ENCODE data around the gene PALM.
"Not testable (repeated sequence)": the region's sequence is repeated elsewhere in the genome, so short reads cannot be mapped to it uniquely, and the experiment has no call there.

Gene PALM

GRCh38 chr19:729965-730668 is 21.4 kb downstream of the PALM start:
- DNase-seq (ENCODE audit: low read depth, low spot score): no peak

GRCh38 chr19:731000-731399 is 22.3 kb downstream of the PALM start:
- DNase-seq (ENCODE audit: low read depth, low spot score): no peak

GRCh38 chr19:732148-733069 is 23.7 kb downstream of the PALM start:
- no peak for DNase-seq (ENCODE audit: low read depth, low spot score)

- no peak for DNase-seq (ENCODE audit: low read depth, low spot score)
Measured at GRCh38 chr19:734716-735115, 26.0 kb downstream of the PALM start.

GRCh38 chr19:736125-736524 is 27.4 kb downstream of the PALM start:
- DNase-seq (ENCODE audit: low read depth, low spot score): no peak

- peak; percentile 63 for DNase-seq (ENCODE audit: low read depth, low spot score)
Measured at GRCh38 chr19:737591-738093, 28.9 kb downstream of the PALM start.

- no peak for DNase-seq (ENCODE audit: low read depth, low spot score)
Measured at GRCh38 chr19:738509-739128, 29.9 kb downstream of the PALM start.

- DNase-seq (ENCODE audit: low read depth, low spot score): no peak
Measured at GRCh38 chr19:739998-740715, 31.4 kb downstream of the PALM start.

GRCh38 chr19:740816-741505 is 32.2 kb downstream of the PALM start:
- not testable (repeated sequence) for DNase-seq (ENCODE audit: low read depth, low spot score)

GRCh38 chr19:741506-742131 is 32.9 kb downstream of the PALM start:
- no peak for DNase-seq (ENCODE audit: low read depth, low spot score)

GRCh38 chr19:742540-743075 is 33.9 kb downstream of the PALM start:
- DNase-seq (ENCODE audit: low read depth, low spot score): no peak

- DNase-seq (ENCODE audit: low read depth, low spot score): no peak
Measured at GRCh38 chr19:743168-743687, 34.5 kb downstream of the PALM start.

- DNase-seq (ENCODE audit: low read depth, low spot score): not testable (repeated sequence)
Measured at GRCh38 chr19:745138-745537, 36.4 kb downstream of the PALM start.

GRCh38 chr19:746208-746819 is 37.6 kb downstream of the PALM start:
- no peak for DNase-seq (ENCODE audit: low read depth, low spot score)

GRCh38 chr19:746956-747355 is 38.2 kb downstream of the PALM start:
- no peak for DNase-seq (ENCODE audit: low read depth, low spot score)

- DNase-seq (ENCODE audit: low read depth, low spot score): no peak
Measured at GRCh38 chr19:747432-748273, 38.9 kb downstream of the PALM start.

GRCh38 chr19:748274-748598 is 39.5 kb downstream of the PALM start:
- DNase-seq (ENCODE audit: low read depth, low spot score): no peak

- no peak for DNase-seq (ENCODE audit: low read depth, low spot score)
Measured at GRCh38 chr19:749811-750210, 41.1 kb downstream of the PALM start.

All from astrocyte of the hippocampus (primary cell).